SK-N-SH (cell line): ENCODE measurements around the gene NUDT22. TPM values are rescaled to one million over a fixed set of nuclear protein-coding genes. Genes with fewer than 3 reads are reported as not detected.

ENCODE experiments used
- CTCF ChIA-PET: fragments of 300-600, 350-600 bp; formaldehyde crosslinking; extraction: SDS; loops from one replicate; lab custom pipeline; 2021; lab: Yijun Ruan, JAX
- POLR2A ChIA-PET: fragments of 350-600 bp; sonication (Branson Sonifier 250); formaldehyde crosslinking; extraction: SDS; loops from one replicate; lab custom pipeline; 2020; ENCODE audit warnings: antibody characterized with exemption, inconsistent platforms; lab: Yijun Ruan, JAX
- DNase-seq: peaks from one replicate; pipeline ENCODE4 v3.0.0; 2012
- H2AFZ ChIP-seq: fragments of 200-600 bp; sonication (generic); 2 replicates; pipeline ENCODE4 v1.8.1; 2016; ENCODE audit warnings: antibody characterized with exemption, mild to moderate bottlenecking, low read depth
- H3F3A ChIP-seq: fragments of 200-600 bp; sonication (generic); replicated peaks from 2 replicates; pipeline ENCODE3; 2016; ENCODE audit warnings: antibody characterized with exemption, mild to moderate bottlenecking; ENCODE audit not compliant: insufficient read depth
- H3K27ac ChIP-seq, 2 experiments: fragments of 200-500 bp in 1 of 2; fragments of 200-600 bp in 1 of 2; sonication (Bioruptor generic) in 1 of 2; sonication (generic), shearing (Covaris generic) in 1 of 2; 2 replicates each; pipeline versions ENCODE4 v1.5.1 to v1.6.1; 2014 to 2016; ENCODE audit warnings: low read depth in 2 of 2, inconsistent platforms in 1 of 2, low read length in 1 of 2, mild to moderate bottlenecking in 1 of 2, mixed read lengths in 1 of 2
- H3K27me3 ChIP-seq: fragments of 200-600 bp; sonication (generic), shearing (Covaris generic); 2 replicates; pipeline ENCODE4 v1.6.1; 2016; ENCODE audit warnings: mixed run types; ENCODE audit not compliant: insufficient read depth
- H3K36me3 ChIP-seq, 2 experiments: fragments of 200-500 bp in 1 of 2; fragments of 200-600 bp in 1 of 2; sonication (Bioruptor generic) in 1 of 2; sonication (generic) in 1 of 2; replicated peaks in 1 of 2; 2 replicates each; pipeline versions ENCODE3 to v1.5.1; 2014 to 2016; ENCODE audit warnings: low read length in 1 of 2, mild to moderate bottlenecking in 1 of 2; ENCODE audit not compliant: insufficient read depth in 2 of 2, control insufficient read depth in 1 of 2
- H3K4me1 ChIP-seq, 2 experiments: fragments of 200-500 bp in 1 of 2; fragments of 200-600 bp in 1 of 2; sonication (Bioruptor generic) in 1 of 2; sonication (generic), shearing (Covaris generic) in 1 of 2; 2 replicates each; pipeline versions ENCODE4 v1.5.1 to v1.6.1; 2014 to 2016; ENCODE audit warnings: low read depth in 1 of 2, low read length in 1 of 2, mixed run types in 1 of 2; ENCODE audit not compliant: insufficient read depth in 2 of 2, control insufficient read depth in 1 of 2
- H3K4me2 ChIP-seq: fragments of 200-600 bp; sonication (generic), shearing (Covaris generic); 2 replicates; pipeline ENCODE4 v1.6.1; 2017; ENCODE audit warnings: mixed run types
- H3K4me3 ChIP-seq, 2 experiments: fragments of 200-500 bp in 1 of 2; fragments of 200-600 bp in 1 of 2; sonication (Bioruptor generic) in 1 of 2; sonication (generic), shearing (Covaris generic) in 1 of 2; 2 replicates each; pipeline versions ENCODE4 v1.5.1 to v1.8.1; 2014 to 2016; ENCODE audit warnings: low read depth in 2 of 2, inconsistent platforms in 1 of 2, low read length in 1 of 2, mild to moderate bottlenecking in 1 of 2, mixed read lengths in 1 of 2, moderate library complexity in 1 of 2
- H3K79me2 ChIP-seq: fragments of 200-600 bp; sonication (generic); 2 replicates; pipeline ENCODE4 v1.8.1; 2017; ENCODE audit warnings: mild to moderate bottlenecking; ENCODE audit not compliant: insufficient read depth
- H3K9ac ChIP-seq: fragments of 200-600 bp; sonication (generic); 2 replicates; pipeline ENCODE4 v1.6.1; 2017; ENCODE audit warnings: mixed run types
- H3K9me2 ChIP-seq: fragments of 200-600 bp; sonication (generic); 2 replicates; pipeline ENCODE4 v1.6.1; 2017; ENCODE audit warnings: mixed run types
- H3K9me3 ChIP-seq: fragments of 200-600 bp; sonication (generic); 2 replicates; pipeline ENCODE4 v1.6.1; 2017; ENCODE audit warnings: mixed run types, mild to moderate bottlenecking, moderate library complexity
- H4K20me1 ChIP-seq: fragments of 200-600 bp; sonication (generic); 2 replicates; pipeline ENCODE4 v1.6.1; 2017; ENCODE audit warnings: mild to moderate bottlenecking, mixed run types; ENCODE audit not compliant: insufficient read depth
- CTCF ChIP-seq: fragments of 200-600 bp; sonication (generic); IDR thresholded peaks from 2 replicates; pipeline ENCODE4 v1.6.1; 2017; ENCODE audit warnings: antibody characterized with exemption, mild to moderate bottlenecking, moderate library complexity
- FOSL2 ChIP-seq: IDR thresholded peaks from 2 replicates; pipeline ENCODE4 v1.4.0; 2012; ENCODE audit warnings: low read depth, mild to moderate bottlenecking, moderate library complexity, borderline replicate concordance
- NFIC ChIP-seq: IDR thresholded peaks from 2 replicates; pipeline ENCODE4 v1.4.0; 2012; ENCODE audit warnings: borderline replicate concordance
- NRF1 ChIP-seq: IDR thresholded peaks from 2 replicates; pipeline ENCODE4 v1.6.1; 2012; ENCODE audit warnings: low read depth, mild to moderate bottlenecking, low read length
- REST ChIP-seq: IDR thresholded peaks from 2 replicates; pipeline ENCODE4 v1.6.1; 2012; ENCODE audit warnings: mild to moderate bottlenecking, low read depth, low read length, moderate library complexity
- RFX5 ChIP-seq: IDR thresholded peaks from 2 replicates; pipeline ENCODE4 v1.6.1; 2012; ENCODE audit warnings: mild to moderate bottlenecking, improper control_type of control experiment, low read length
- SMC3 ChIP-seq: IDR thresholded peaks from 2 replicates; pipeline ENCODE4 v1.6.1; 2012; ENCODE audit warnings: low read depth, low read length, improper control_type of control experiment
- TEAD4 ChIP-seq: IDR thresholded peaks from 2 replicates; pipeline ENCODE4 v1.4.0; 2012; ENCODE audit warnings: mild to moderate bottlenecking, borderline replicate concordance; ENCODE audit not compliant: insufficient read depth
- USF1 ChIP-seq: IDR thresholded peaks from 2 replicates; pipeline ENCODE4 v1.4.0; 2012; ENCODE audit warnings: low read depth, borderline replicate concordance
- WGBS: methylation state at CpG from one replicate; pipeline ENCODE4 v1.1.6; 2017; ENCODE audit warnings: low lambda C conversion rate; 5-methylcytosine and 5-hydroxymethylcytosine counted together
- polyA plus RNA-seq, 3 experiments: library from polyadenylated mRNA; depleted of rRNA; stranded (reverse); fragments of >200 nt; gene quantifications; 2 replicates each; pipeline ENCODE4 v1.2.3, GENCODE V29; 2012
- TF ChIP-seq, protein P1 (sequence below): IDR thresholded peaks from 2 replicates; pipeline ENCODE4; 2012

Gene NUDT22
- polyA plus RNA-seq, 1 of the 3 experiments (the other 2 are of a cell fraction): 72.7 TPM

GRCh38 chr11:64176751-64177150, 49.3 kb upstream of the NUDT22 start (continued):
- TF ChIP-seq REST (no peak), NFIC (no peak), FOSL2 (no peak), RFX5 (no peak), NRF1 (no peak), TEAD4 (no peak), USF1 (no peak)
- TF ChIP-seq, protein P1, sequence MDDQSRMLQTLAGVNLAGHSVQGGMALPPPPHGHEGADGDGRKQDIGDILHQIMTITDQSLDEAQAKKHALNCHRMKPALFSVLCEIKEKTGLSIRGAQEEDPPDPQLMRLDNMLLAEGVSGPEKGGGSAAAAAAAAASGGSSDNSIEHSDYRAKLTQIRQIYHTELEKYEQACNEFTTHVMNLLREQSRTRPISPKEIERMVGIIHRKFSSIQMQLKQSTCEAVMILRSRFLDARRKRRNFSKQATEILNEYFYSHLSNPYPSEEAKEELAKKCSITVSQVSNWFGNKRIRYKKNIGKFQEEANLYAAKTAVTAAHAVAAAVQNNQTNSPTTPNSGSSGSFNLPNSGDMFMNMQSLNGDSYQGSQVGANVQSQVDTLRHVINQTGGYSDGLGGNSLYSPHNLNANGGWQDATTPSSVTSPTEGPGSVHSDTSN: no peak
- TF ChIP-seq, all 33 proteins: peak for 0

GRCh38 chr11:64178203-64178602, 47.9 kb upstream of the NUDT22 start:
- no peak overlapping the region for H3K4me3 ChIP-seq
- H4K20me1 ChIP-seq: no peaks in the 10 kb centered on the region
- no peaks in the 10 kb centered on the region for H3K9me2 ChIP-seq
- H3K79me2 ChIP-seq: peaks cover 18% of the 10 kb centered on the region
- no peaks in the 10 kb centered on the region for H3K9me3 ChIP-seq
- TF ChIP-seq FOSL2 (no peak), SMC3 (no peak), CTCF (no peak)
- ChIA-PET POLR2A (no interaction called here), CTCF (no interaction called here)
- peaks cover 11 to 16% of the 10 kb centered on the region in 2 experiments; a peak in 3 of 4 replicates for H3K4me1 ChIP-seq
- no peak overlapping the region for H3K4me2 ChIP-seq
- WGBS: 95% methylated on average over 1 of the region's 1 CpG
- peaks cover 20% of the 10 kb centered on the region for H3F3A ChIP-seq
- no peak overlapping the region for H3K9ac ChIP-seq
- H3K27me3 ChIP-seq: no peaks in the 10 kb centered on the region
- no peak for DNase-seq
- H3K36me3 ChIP-seq: no peaks in the 10 kb centered on the region
- H3K27ac ChIP-seq: no peak overlapping the region
- H2AFZ ChIP-seq: no peak overlapping the region
